ENCODE data around the gene R3HDM4. TPM values are rescaled to one million over a fixed set of nuclear protein-coding genes. Genes with fewer than 3 reads are reported as not detected.

R3HDM4 gene
- total and polyA plus RNA-seq, 10 of the 15 experiments (the other 5 are each of a cell fraction or from before 2014, with no cell fraction given): 1.3 to 65.8 (median 27.7) TPM

DNA sequence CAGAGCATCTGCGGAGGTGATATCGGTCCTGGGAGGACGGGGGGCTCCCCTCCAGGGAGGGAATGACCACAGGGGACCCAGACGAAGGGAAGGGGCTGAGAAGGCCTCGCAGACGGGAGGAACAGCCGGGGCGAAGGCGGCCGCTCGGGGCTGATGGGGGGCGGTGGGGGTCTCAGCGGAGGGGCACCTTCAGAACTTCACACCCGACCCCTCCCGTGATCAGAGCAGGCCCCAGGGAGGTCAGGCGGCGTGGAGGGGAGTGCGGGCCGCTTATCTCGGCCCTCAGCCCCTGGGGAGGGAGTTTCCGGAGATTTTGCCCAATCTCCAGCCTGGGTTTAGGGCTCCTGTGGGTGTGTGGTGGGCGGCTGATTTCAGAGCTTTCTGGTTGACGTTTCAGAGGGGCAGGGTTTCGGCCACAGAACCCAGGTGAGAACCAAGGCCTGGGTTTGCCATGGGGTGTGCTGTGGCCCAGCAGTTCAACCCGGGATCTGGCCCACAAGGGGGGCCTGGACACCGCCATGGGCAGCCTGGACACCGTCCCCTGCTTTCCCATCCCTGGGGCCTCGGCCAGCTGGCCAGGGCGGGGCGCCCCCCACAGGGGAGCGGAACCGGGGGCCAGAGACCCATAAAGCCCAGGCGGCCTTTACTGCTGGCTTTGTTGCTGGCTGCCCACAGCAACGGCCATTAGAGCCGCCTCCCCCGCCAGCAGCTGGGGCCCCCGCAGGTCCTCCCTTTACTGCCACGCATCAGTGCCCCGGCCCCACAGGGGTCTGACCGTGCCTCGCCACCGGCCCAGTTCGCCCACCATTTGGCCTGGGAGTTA, 41.9 kb upstream of the R3HDM4 start (continued):
- TF ChIP-seq EED (IDR thresholded peaks at IDR 0.05; ENCODE audit: low read depth) (peak; percentile 87), KAT2A (conservative IDR thresholded peaks at IDR 0.05; ENCODE audit: control insufficient read depth, low read depth, low read length) (no peak), ZSCAN29 (IDR thresholded peaks at IDR 0.05) (peak; percentile 93), HCFC1 (IDR thresholded peaks at IDR 0.05; ENCODE audit: low read length) (no peak), BCL11A (IDR thresholded peaks at IDR 0.05; ENCODE audit: low read depth, low read length) (peak; percentile 76), DPF2 (IDR thresholded peaks at IDR 0.05) (peak; percentile 97), NR2C2 (IDR thresholded peaks at IDR 0.05; ENCODE audit: borderline replicate concordance, control insufficient read depth, insufficient read length, low read depth) (no peak), ETV6 (conservative IDR thresholded peaks at IDR 0.05 in 1 of 2, IDR thresholded peaks at IDR 0.05 in 1 of 2; ENCODE audit: borderline replicate concordance in 1 of 2, low read depth in 1 of 2) (no peak; a peak in 1 of 4 replicates), RAD51 (IDR thresholded peaks at IDR 0.05) (0 out of 2 replicates have a peak, but pooled peaks have one; percentile 12), KLF5 (IDR thresholded peaks at IDR 0.05; ENCODE audit: partially characterized antibody) (peak; percentile 36)
- TF ChIP-seq, protein P1, sequence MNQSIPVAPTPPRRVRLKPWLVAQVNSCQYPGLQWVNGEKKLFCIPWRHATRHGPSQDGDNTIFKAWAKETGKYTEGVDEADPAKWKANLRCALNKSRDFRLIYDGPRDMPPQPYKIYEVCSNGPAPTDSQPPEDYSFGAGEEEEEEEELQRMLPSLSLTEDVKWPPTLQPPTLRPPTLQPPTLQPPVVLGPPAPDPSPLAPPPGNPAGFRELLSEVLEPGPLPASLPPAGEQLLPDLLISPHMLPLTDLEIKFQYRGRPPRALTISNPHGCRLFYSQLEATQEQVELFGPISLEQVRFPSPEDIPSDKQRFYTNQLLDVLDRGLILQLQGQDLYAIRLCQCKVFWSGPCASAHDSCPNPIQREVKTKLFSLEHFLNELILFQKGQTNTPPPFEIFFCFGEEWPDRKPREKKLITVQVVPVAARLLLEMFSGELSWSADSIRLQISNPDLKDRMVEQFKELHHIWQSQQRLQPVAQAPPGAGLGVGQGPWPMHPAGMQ (IDR thresholded peaks at IDR 0.05; ENCODE audit: borderline replicate concordance): peak; percentile 85; the same call in 1 of the 2 replicates

Measured in GM12878 (cell line).